MV-4-11 (cell line): ENCODE data around the gene CPT1C.

Experiments
- DNase-seq: peaks from one replicate; lab custom pipeline; 2025; lab: John Stamatoyannopoulos, UW

Gene CPT1C

DNA sequence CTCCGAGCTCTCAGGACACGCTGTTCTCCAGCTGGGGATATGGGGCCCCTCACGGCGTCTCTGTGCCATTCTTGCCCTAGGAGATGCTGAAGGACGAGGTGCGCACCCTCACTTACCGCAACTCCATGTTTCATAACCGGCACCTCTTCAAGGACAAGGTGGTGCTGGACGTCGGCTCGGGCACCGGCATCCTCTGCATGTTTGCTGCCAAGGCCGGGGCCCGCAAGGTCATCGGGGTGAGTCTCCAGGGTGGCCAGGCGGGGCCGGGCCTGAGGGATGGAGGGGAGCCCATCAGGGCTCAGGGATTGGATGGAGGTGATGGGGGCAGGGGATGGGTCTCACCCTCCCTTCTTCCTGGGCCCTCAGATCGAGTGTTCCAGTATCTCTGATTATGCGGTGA is 9.1 kb upstream of the CPT1C start:
- no peak for DNase-seq

DNA sequence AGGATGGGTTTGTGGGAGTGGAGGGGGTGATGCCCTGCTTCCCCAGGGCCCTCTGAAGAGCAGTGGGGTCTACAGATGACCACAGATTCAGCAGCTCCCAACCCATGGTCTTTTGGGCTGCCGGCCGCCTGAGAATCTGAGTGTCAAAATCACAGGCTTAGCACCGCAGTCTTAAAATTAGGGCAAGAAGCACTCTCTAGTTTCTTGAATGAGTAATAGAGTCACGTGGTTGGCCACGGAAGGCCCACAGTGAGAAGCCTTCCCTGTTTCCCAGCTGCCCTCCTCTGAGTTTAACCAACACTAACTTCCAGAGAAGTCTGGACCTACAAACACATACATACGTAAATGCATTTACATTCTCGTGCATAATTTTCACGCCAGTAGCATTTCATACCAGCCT is 8.6 kb upstream of the CPT1C start:
- DNase-seq, result peak; percentile 54

DNA sequence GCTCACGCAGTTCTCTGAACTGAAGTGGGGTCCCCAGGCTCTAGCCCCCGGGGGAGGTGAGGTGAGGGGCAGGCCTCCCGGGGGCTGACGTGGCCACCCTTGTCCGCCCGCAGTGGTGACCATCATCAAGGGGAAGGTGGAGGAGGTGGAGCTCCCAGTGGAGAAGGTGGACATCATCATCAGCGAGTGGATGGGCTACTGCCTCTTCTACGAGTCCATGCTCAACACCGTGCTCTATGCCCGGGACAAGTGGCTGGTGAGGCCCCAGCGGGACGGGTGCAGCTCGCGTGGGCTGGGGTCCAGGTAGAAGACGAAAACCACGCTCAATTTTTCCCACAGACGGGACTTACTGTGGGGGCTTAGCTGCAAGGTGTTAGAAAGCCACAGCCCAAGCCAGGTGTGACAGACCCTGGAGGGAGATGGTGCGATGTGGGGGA is 7.1 kb upstream of the CPT1C start:
- DNase-seq, result no peak

DNA sequence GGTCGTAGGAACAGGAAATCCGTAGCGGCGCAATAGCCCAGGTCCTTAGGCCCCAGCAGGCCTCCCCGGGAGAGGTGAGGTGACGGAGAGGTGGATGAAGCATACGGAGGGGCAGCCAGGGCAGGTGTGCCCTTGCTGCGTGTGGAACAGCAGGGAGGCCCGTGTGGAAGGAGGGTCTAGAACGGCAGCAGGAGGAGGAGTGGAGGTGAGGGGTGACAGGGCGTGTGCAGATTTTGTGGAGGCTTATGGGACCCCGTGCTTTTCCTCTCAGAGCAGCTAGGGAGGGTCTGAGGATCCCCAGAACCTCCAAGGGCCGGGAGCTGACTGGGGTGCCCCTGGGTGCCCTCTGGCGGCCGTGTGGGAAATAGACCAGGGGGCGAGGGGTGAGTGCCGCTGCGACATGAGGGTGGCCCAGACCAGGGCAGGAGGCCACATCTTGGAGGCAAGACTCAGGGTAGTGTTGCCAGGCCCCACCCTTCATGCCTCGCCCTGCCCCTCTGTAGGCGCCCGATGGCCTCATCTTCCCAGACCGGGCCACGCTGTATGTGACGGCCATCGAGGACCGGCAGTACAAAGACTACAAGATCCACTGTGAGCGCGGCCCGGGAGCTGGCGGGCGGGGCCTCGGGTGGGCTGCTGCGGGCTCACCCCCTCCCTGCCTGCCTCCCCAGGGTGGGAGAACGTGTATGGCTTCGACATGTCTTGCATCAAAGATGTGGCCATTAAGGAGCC is 6.5 kb upstream of the CPT1C start:
- peak; percentile 20 for DNase-seq

DNA sequence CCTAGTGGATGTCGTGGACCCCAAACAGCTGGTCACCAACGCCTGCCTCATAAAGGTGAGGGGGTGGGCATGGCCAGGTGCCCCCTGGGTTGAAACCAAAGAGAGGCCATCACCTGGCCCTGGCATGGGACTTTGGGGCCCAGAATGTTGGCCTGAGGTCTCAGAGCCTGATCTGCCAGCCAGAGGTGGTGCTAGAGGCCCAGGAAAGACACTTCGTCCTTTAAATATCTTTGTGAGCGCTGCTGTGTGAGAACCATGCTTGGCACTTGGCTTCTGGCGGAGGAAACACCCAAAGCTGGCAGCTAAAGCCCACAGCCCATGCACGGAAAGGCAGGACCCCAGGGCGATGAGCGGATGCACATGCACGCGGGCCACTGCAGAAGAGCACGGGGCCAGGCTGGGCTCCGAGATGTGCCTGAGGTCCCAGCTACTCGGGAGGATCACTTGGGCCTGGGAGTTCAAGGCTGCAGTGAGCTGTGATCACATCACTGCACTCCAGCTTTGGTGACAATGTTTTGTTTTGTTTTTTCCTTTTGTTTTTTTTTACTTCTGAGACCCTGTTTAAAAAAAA is 5.8 kb upstream of the CPT1C start:
- DNase-seq, result no peak

DNA sequence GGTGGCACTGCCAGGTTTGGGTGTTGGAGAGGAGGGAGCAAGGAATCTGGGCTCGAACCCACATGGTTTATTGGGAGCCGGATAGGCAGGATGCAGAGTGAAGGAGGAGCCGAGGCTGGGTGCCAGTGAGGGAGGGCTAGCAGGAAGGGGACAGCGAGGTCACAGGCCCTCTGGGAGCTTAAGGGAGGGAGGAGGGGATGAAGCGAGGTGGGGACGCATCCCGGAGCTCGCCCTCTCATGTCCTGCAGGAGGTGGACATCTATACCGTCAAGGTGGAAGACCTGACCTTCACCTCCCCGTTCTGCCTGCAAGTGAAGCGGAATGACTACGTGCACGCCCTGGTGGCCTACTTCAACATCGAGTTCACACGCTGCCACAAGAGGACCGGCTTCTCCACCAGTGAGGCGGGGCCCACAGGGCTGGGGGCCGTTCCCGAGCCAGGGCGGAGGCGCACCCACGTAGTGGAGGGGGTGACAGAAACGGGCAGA is 5.0 kb upstream of the CPT1C start:
- DNase-seq, result no peak

DNA sequence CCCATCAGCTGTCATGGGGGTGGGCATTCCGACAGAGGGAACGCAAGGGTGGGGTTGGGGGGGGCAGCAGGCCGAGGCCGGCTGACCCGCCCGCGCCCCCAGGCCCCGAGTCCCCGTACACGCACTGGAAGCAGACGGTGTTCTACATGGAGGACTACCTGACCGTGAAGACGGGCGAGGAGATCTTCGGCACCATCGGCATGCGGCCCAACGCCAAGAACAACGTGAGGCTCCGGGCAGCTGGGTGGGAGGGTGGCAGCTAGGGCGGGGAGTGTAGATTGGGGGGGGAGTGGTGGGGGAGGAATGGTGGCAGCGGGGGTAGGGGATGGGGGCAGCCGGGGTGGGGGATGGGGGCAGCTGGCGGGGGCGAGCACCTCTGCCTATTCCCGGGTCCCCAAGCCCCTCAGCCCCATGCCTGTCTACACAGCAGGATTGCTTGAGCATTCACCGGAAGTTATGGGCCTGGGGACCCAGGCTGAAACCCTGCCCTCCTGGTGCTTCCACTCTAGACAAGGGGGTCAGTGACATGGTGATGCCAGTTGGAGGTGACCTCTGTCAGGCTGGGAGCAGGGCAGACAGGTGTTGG is 4.3 kb upstream of the CPT1C start:
- no peak for DNase-seq

DNA sequence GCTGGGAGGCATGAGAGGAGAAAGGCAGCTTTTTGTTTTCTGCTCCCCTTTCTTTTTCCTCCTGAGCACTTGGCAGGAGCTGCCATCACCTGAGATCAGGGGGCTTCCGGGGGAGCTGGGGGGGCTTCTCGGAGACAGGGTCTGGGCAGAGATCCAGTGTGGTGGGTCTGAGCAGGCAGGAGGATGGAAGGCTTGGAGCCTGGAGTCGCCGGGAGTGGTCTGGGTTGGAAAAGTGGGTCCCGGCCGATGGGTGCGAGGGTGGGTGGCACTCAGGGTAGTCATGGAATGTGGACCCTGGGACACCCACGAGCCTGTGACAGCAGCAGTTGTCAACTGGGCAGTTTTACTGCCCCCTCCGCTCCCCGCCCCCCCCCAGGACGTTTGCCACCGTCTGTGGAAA is 3.8 kb upstream of the CPT1C start:
- DNase-seq, result no peak

DNA sequence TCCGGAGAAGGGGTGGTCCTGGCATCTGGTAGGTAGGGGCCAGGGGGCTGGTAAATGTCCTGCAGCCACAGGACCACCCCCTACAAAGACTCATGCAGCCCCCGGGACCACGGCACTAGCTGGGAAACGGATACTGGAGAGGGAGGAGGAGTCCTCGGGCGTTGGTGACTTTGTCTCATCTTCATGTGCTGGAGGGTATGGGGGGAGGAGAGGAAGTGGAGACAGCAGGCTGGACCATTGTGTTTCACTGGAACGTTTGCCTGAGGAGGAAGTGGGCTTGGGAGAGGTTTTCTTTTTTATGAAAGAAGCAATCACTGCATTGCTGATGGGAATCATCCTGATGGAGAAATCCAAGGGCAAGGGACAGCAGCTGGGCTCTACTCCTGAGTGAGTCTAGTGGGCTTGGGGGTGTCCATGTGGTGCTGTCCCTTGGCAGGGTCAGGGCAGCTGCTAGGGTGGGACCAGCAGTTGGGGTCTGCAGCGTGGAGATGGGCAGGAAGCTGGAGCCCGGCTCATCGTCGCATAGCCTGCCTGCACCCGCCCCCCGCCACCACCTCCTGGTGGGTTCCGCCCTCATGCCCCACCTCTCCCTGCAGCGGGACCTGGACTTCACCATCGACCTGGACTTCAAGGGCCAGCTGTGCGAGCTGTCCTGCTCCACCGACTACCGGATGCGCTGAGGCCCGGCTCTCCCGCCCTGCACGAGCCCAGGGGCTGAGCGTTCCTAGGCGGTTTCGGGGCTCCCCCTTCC is 3.2 kb upstream of the CPT1C start:
- peak; percentile 70 for DNase-seq

DNA sequence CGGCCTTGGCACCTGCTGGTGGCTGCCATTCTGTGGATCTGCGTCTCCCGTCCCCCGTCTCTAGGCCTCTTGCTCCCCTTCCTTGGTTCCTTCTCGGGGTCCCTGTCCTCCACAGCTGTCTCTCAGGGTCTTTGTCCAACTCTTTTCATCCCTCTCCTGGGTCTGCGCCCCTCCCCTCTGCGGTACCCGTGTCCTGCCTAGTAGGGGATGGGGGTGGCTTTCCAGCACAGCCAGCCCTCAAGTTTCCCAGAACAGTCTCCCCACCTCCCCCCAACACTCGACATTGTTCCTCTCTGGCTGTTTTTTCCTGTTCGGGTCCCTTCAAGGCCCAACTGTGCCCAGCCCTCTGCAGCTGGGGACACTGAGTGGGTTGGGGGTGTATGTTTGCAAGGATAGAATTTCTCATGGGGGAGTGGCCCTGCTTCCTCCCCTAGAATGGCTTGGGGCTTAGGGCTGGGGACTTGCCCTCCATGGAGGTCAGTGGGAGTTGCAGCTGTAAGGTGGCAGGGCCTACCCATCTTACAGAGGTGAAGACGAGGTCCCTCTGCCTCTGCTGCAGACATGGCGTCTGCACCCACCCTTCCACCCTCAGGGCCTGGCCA is 2.3 kb upstream of the CPT1C start:
- no peak for DNase-seq

DNA sequence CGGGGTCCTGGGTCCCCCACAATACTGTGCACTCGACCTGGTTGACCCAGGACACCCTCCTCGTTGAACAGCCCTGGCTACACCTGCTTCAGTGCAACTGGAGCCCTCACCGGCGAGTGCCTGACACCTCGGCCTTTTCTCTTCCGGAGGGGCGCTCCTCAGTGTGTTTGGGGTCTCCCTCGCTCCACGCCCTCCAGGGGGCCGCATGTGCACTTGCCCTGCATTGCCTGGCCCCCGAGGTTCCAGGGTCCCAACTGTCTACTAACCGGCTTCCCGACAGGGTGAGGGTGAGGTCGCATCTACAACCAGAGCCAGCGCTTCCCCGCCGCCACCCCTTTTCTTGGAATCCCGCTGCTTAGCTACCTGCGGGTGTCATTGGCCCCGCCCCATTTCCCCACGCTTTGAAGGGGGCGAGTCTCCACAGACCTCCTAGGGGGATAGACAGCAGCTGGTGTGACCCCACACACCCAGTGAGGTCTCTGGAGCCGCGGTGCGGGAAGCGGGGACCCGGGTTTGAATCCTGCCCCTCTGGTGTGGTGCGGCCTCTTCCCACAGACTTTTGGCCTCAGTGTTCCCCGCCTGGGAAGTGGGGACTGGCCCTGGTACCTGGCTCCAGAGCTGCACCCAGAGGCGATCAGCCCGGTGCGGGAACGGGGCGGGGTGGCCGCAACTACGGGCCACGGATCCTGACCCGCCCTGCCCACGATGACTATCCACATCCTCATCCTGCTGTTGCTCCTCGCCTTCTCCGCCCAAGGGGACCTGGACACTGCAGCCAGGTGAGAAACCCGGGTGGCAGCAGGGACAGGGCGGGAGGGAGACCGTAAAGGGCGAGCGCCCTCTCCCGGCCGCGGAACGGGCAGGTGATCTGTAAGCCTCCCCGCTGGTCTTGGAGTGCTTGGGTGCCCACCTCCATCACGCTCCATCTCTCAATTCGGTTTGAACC is 1.5 kb upstream of the CPT1C start, which contains the start of gene ADM5:
ADM5 (plus strand) TSS at position 462 of the 946 bp plus-strand sequence; CDS start at position 706, 244 bp downstream.
- no peak for DNase-seq

DNA sequence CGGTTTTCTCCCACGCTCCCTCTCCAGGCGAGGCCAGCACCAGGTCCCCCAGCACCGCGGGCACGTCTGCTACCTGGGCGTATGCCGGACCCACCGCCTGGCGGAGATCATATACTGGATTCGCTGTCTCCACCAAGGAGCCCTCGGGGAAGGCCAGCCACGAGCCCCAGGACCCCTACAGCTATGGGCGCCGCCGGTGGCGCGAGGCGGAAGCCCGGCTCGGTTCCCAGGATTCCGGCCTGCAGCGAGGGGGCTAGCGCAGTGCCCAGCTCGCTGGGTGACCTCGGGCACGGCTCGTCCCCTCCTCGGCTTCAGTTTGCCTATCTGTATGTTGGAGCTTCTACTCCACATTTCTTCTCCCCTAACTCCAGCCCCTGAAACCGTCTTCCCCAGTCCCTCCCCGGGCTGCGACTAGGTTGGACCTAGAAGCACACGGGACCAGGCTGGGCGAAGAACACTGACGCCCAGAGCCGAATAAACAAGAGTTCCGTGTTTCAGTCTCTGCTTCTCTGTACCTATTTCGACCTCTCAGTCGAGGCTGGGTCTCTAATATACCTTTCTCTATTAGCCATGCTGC is 749 bp upstream of the CPT1C start:
- no peak for DNase-seq

DNA sequence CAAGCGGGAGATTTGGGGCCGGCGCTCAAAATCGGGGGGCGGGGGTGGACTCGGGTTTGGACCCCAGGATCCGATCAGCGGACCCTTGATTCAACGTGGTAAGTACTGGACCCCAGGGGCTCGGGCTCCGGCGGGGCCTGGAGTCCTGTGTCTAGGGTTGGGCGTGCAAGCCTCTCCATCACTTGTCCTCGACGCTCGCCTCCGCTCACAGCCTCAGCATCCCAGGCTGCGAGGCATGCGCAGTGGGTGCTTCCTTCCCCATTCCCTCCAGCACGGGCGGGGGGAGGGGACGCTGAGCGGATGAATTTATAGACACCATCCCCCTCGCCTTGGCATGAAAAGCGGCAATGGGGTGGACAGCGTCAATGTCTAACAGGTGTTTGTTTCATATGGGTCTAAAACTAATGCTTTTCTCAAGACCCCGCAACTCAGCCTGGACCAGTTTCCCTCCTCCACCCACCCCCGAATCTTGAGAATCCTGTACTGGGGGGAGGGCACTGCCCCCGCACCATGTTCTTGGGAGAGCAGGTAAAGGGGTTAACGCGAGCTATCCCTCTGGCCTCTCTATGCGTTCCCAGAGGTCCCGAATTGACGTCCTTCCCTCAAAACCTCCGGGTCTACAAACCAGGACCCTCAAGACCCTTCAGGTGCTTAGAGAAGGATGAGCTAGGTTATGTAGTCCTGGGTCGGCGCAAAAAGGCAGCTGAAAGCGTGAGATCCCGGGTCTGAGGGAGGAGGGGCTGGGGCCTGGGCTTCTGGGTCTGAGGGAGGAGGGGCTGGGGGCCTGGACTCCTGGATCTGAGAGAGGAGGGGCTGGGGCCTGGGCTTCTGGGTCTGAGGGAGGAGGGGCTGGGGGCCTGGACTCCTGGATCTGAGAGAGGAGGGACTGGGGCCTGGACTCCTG is 579 bp downstream of the CPT1C start:
- DNase-seq, result peak; percentile 58

DNA sequence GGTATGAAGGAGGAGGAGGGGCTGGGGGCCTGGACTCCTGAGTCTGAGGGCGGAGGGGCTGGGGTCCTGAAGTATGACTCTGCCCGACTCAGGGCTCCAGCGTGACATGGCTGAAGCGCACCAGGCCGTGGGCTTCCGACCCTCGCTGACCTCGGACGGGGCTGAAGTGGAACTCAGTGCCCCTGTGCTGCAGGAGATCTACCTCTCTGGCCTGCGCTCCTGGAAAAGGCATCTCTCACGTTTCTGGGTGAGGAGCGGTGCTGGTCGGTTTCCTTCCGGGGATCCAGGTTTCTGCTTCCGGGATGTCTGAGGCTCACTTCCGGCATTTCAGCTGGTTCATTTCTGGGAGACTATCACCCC is 1.2 kb downstream of the CPT1C start:
- DNase-seq, result no peak

DNA sequence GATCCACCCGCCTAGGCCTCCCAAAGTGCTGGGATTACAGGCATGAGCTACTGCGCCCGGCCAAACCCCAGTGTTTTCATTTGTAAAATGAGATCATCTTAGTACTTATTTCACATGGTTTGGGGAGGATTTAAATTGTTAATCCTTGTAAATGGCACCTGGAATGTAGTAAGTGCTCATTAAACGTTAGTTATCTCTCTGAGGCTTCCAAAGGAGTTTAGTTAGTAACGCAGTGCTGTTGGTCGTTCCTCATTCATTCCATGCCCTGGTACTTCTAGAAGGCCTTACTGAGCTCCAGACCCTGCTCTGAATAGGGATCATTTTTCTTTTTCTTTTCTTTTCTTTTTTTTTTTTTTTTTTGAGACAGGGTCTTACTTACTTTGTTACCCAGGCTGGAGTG is 5.2 kb downstream of the CPT1C start:
- no peak for DNase-seq

DNA sequence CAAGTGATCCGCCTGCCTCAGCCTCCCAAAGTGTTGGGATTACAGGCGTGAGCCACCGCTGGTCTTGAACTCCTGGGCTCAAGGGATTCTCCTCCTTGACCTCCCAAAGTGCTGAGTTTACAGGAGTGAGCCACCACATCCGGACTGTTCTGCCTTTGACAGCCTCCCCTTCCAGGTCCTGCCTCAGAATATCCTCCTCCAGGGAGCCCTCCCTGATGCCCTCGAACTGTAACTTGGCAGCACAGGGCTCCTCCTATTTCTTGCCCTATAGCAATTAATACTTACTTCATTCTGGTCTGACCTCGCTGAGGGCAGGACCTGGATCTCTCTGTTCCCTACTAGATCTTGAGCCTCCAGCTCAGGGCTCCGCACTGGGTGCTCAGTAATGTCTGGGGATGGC is 5.9 kb downstream of the CPT1C start:
- DNase-seq, result no peak

DNA sequence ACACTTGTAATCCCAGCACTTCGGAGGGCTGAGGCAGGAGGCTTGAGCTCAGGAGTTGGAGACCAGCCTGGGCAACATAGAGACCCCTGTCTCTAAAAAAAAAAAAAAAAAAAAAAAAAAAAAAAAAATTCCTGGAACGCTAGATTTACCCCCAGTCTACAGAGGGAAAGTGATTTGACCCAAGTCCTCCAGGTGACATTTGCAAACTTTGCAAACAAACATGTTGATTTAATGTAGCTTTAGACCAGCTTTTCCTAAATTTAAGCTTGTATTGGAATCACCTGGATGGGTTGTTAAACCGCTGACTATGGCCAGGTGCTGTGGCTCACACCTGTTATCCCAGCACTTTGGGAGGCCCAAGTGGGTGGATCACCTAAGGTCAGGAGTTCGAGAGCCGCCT is 8.4 kb downstream of the CPT1C start:
- DNase-seq, result no peak

DNA sequence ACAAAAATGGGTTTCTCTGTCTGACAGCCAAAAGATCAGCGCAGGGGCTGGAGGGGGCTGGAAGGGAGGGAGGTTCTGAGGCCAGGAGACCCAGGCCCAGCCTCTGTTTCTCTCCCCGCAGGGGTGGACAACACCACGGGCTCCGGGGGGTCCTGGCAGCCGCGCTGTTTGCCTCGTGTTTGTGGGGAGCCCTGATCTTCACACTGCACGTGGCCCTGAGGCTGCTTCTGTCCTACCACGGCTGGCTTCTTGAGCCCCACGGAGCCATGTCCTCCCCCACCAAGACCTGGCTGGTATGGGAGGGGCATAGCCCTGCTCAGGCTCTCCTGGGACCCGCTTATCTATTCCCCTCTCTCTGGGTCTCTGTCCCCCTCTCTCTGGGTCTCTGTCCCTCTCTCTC is 9.6 kb downstream of the CPT1C start:
- no peak for DNase-seq

DNA sequence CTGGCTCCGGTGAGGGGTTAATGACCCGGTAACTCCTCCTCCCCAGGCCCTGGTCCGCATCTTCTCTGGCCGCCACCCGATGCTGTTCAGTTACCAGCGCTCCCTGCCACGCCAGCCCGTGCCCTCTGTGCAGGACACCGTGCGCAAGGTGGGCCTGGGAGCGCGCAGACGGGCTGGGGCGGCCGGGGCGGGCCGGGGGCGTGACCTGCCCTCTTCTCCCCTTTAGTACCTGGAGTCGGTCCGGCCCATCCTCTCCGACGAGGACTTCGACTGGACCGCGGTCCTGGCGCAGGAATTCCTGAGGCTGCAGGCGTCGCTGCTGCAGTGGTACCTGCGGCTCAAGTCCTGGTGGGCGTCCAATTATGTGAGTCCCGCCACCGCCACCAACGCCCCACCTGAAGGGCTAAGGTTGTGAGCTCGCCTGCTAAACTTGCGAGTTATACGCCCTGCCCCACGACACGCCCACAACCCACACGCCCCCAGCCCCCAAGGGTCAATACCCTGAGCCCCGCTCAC is 10.4 kb downstream of the CPT1C start:
- no peak for DNase-seq
